ENCODE measurements around the gene ARHGAP10.
"Not testable (repeated sequence)": the region's sequence is repeated elsewhere in the genome, so short reads cannot be mapped to it uniquely, and the experiment has no call there.

Gene ARHGAP10

DNA sequence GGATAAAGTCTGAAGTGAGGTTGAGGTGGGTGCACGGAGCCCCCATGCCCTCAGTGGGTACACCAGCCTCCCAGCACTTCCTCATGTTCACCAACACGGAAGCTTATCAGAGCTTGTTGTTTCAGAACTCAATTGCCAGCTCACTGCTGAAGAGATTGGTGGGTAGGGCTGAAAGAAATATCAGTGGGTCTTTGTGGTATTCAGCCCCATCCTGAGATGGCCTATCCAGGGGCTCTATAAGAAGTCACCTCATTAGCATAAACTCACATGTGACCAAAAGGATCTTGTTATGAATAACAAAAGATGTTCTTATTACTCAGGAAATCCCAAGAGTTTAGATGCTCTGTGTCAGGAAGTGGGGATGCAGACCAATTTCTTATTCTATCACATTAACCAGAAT lies 177.3 kb downstream of the ARHGAP10 start:
- Histone ChIP-seq H3K27me3 (no peaks in the 10 kb centered on the region), H3K4me3 (no peak overlapping the region), H4K20me1 (no peaks in the 10 kb centered on the region), H3K27ac (no peak overlapping the region), H3K4me2 (no peak overlapping the region), H3K9me3 (no peaks in the 10 kb centered on the region; the same call in 1 of the 2 replicates), H3K9ac (no peak overlapping the region), H3K36me3 (peaks cover 10% of the 10 kb centered on the region; the same call in 1 of the 2 replicates), H3K4me1 (no peaks in the 10 kb centered on the region)
- TF ChIP-seq Cebpa-rat (IDR thresholded peaks at IDR 0.05) = no peak

DNA sequence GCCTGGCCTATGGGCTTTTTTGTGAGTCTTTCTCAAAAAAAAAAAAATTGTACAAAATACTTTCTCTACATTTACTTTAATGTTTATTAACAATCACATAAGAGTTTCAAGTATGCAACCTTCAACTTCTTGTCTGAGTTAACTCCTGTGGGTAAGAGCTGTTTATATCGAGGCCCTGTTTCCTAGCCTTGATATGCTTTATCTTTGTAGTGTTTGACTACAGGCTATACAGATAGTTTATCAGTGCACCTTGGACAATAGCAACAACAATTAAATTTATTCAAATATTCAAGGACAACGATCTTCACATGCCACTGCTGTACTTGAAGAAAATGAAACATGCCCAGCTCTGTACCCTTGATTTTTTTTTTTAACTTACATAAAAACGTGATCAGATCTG lies 178.4 kb downstream of the ARHGAP10 start:
- Histone ChIP-seq H3K27ac (no peak overlapping the region), H3K4me3 (no peak overlapping the region), H3K27me3 (no peaks in the 10 kb centered on the region), H3K4me1 (no peaks in the 10 kb centered on the region), H3K36me3 (peaks cover 11% of the 10 kb centered on the region; the same call in 1 of the 2 replicates), H4K20me1 (no peaks in the 10 kb centered on the region), H3K9me3 (no peaks in the 10 kb centered on the region), H3K4me2 (no peak overlapping the region), H3K9ac (no peak overlapping the region)
- TF ChIP-seq Cebpa-rat (IDR thresholded peaks at IDR 0.05) = no peak

DNA sequence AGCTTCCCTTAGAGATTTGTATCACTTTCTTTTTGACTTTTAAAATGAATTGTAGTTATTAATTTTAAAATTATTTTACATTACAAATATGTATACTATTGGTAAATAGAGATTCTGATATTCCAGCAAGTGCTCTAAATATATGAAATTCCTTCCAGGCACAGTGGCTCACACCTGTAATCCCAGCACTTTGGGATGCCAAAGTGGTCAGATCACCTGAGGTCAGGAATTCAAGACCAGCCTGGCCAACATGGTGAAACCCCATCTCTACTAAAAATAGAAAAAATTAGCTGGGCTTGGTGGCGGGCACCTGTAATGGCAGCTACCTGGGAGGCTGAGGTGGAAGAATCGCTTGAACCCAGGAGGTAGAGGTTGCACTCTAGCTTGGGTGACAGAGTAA lies 180.2 kb downstream of the ARHGAP10 start:
- H3K4me2 ChIP-seq, H4K20me1 ChIP-seq, H3K4me1 ChIP-seq, H3K27ac ChIP-seq, H3K9me3 ChIP-seq, H3K9ac ChIP-seq, H3K27me3 ChIP-seq, H3K4me3 ChIP-seq: not testable (repeated sequence)
- H3K36me3 ChIP-seq = peaks cover 11% of the 10 kb centered on the region; the same call in 1 of the 2 replicates

DNA sequence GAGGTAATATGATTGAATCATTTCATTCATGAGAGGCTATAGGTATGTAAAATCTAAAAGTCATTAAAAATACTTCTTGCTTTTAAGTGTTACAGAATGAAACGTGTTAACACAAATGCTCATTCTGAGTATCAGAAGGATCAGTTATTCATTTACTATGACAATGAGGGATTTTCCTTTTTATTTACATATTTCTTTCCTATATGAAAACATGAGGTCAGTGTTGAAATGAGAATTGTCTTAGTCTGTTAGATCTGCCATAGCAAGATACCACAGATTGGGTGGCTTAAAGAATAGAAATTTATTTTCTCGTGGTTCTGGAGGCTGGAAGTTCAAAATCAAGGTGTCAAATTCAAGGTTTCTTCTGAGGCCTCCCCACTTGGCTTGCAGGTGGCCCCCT lies 181.2 kb downstream of the ARHGAP10 start:
- H3K27ac ChIP-seq = no peak overlapping the region
- TF ChIP-seq Cebpa-rat (IDR thresholded peaks at IDR 0.05) = no peak

DNA sequence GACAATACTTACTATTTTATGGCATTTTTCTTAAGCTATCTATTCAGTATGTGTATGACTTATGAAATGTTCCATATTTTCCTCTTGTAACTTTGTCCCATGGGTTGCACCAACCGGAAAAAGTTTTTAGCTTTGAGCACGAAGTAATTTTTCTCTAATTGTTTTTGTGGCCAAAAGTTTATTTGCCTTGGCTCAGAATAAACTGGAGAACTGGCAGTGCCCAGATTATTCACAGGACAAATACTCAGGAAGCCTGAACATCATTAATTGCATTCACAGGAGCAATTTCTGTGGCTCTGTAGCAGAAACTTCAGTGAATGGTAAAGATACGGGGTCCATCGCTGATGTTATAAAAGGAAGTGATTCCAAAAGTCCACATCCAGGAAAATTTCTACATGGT lies 184.5 kb downstream of the ARHGAP10 start:
- Histone ChIP-seq H3K9ac (no peak overlapping the region), H3K36me3 (peaks cover 11% of the 10 kb centered on the region; the same call in 1 of the 2 replicates), H3K4me1 (no peaks in the 10 kb centered on the region), H3K9me3 (no peaks in the 10 kb centered on the region), H3K4me2 (no peak overlapping the region), H3K27me3 (no peaks in the 10 kb centered on the region), H3K27ac (no peak overlapping the region), H4K20me1 (no peaks in the 10 kb centered on the region), H3K4me3 (no peak overlapping the region)
- TF ChIP-seq Cebpa-rat (IDR thresholded peaks at IDR 0.05) = no peak

More for the DNA sequence above, 181.2 kb downstream of the ARHGAP10 start:
- H3K4me1 ChIP-seq = no peaks in the 10 kb centered on the region
- H3K4me2 ChIP-seq = no peak overlapping the region
- H3K9ac ChIP-seq = no peak overlapping the region
- H3K9me3 ChIP-seq = no peaks in the 10 kb centered on the region
- H3K27me3 ChIP-seq = no peaks in the 10 kb centered on the region
- no peak overlapping the region for H3K4me3 ChIP-seq
- H4K20me1 ChIP-seq = no peaks in the 10 kb centered on the region
- H3K36me3 ChIP-seq = peaks cover 11% of the 10 kb centered on the region; the same call in 1 of the 2 replicates

DNA sequence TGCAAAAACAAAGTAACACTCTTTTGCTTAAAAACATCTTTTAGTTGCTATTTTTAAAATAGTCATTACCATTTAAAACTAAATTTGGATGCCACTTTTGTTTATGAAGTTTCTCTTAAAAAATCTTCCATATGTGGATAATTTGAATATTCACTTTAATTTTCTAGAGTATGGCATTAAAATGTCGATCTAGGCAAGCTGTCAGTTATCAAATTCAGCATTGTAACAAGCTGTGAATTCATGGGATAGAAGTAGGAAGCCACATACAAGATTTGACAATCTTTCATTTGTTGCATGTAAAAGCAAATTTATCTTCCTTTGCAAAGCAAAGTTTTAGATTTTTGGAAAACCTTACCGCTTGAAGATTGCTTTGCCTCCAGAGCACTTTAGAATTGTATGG lies 191.5 kb downstream of the ARHGAP10 start:
- no peak for TF ChIP-seq Cebpa-rat (IDR thresholded peaks at IDR 0.05)
- Histone ChIP-seq H4K20me1 (no peaks in the 10 kb centered on the region), H3K9ac (no peak overlapping the region), H3K4me1 (no peaks in the 10 kb centered on the region), H3K4me2 (no peak overlapping the region), H3K27ac (no peak overlapping the region), H3K9me3 (no peaks in the 10 kb centered on the region), H3K27me3 (no peaks in the 10 kb centered on the region), H3K36me3 (peaks cover 3% of the 10 kb centered on the region; the same call in 1 of the 2 replicates), H3K4me3 (no peak overlapping the region)

DNA sequence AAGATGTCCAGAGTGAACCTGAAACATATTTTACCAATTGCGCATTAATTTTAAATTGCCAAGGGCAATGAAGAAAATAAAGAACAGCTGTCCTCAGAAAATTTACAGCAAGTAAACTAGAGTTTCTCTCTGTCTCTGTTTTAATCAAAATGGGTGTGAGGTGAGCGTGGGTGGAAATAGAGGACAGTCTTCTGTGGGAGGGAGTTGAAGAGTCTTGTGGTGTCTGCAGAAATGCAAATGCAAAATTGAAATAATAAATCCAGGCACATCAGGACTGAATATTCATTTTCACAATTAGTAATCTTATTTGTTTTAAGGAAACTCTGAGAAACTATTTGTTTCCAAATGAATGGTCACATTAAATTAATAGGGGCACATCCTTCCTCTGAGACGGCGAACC lies 192.0 kb downstream of the ARHGAP10 start:
- peaks cover 3% of the 10 kb centered on the region; the same call in 1 of the 2 replicates for H3K36me3 ChIP-seq
- TF ChIP-seq Cebpa-rat (IDR thresholded peaks at IDR 0.05) = no peak
- no peak overlapping the region for H3K4me2 ChIP-seq
- H4K20me1 ChIP-seq = no peaks in the 10 kb centered on the region
- H3K9me3 ChIP-seq = no peaks in the 10 kb centered on the region
- H3K27ac ChIP-seq = no peak overlapping the region
- H3K4me3 ChIP-seq = no peak overlapping the region
- no peaks in the 10 kb centered on the region for H3K4me1 ChIP-seq
- H3K9ac ChIP-seq = no peak overlapping the region
- H3K27me3 ChIP-seq = no peaks in the 10 kb centered on the region

DNA sequence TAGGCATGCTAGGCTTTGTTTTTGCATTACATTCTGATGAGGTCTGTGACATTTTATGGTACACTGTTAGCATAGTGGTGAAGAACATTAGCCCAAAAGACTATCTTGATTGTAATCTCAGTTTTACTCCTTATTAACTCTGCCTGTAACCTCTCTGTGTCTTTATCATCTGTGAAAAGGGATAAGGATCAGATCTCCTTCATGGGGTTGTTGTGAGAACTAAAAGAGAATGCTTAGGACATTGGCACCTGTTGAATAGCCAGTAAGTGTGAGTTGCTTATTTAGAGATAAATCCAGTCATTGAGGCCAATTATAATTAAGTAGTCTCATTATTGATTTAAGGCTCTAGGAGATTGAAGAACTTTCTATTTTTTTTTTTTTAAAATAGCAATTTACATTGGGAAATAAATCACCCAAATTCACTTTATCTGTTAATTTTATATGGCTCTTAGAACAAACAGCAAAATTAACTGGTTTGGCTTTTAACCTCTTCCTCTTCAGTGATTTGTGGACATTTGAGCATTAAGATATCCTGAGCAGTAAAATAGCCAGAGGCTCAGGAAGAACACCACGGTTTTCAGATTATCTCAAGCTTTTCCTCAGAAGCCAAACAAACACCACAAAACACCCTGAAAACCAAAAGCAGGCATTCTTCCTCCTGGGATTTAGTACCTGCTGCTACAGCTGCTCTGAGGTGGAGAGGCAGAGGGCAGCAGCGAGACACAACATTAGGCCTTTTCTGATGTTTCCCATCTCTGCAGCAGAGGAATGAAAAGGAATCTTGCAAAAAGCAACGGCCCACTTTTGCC lies 192.9 kb downstream of the ARHGAP10 start:
- no peak for TF ChIP-seq Cebpa-rat (IDR thresholded peaks at IDR 0.05)
- peaks cover 3% of the 10 kb centered on the region; the same call in 1 of the 2 replicates for H3K36me3 ChIP-seq

DNA sequence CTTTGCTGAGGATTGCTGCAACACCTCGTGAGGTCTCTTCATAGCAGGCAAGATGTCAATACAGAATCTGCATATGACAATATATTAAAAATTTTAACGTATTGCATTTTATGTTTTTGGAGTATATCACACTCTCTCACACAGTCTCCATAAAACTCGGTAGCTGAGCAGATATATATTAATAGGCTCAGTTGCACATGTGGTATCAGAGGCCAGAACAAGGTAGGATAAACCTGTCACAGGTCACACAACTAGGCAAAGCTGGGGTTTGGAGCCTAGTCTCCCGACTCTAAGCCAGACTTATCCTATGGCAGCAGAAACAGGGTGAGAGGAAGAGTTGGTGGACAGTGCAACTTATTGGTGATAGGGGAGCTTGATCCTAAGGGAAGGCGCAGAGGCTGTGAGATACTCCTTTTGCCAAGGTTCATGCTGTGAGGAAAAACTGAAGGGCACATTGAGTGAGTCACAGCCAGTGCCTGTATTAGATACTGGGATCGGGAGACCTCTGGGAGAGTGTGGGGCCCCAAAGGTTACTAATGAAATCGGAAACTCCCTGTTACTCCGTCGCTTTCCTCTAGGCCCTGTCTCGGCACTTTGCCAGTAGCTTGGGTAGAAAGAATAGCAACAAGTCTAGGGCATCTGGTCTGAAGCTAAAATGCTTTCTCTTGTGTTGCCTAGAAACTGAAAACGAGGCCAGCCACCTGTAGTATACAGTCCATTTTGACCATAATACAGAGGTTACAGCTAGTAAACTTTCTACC lies 195.7 kb downstream of the ARHGAP10 start:
- Histone ChIP-seq H3K27ac (no peak overlapping the region), H3K4me2 (no peak overlapping the region), H3K9ac (no peak overlapping the region), H3K4me1 (no peaks in the 10 kb centered on the region), H4K20me1 (no peaks in the 10 kb centered on the region), H3K4me3 (no peak overlapping the region), H3K27me3 (no peaks in the 10 kb centered on the region), H3K9me3 (no peaks in the 10 kb centered on the region), H3K36me3 (no peaks in the 10 kb centered on the region)
- TF ChIP-seq Cebpa-rat (IDR thresholded peaks at IDR 0.05) = no peak

More for the DNA sequence above, 192.9 kb downstream of the ARHGAP10 start:
- no peaks in the 10 kb centered on the region for H4K20me1 ChIP-seq
- H3K27me3 ChIP-seq = no peaks in the 10 kb centered on the region
- H3K9ac ChIP-seq = no peak overlapping the region
- H3K4me1 ChIP-seq = no peaks in the 10 kb centered on the region
- H3K4me2 ChIP-seq = no peak overlapping the region
- H3K4me3 ChIP-seq = no peak overlapping the region
- H3K27ac ChIP-seq = no peak overlapping the region
- no peaks in the 10 kb centered on the region for H3K9me3 ChIP-seq

DNA sequence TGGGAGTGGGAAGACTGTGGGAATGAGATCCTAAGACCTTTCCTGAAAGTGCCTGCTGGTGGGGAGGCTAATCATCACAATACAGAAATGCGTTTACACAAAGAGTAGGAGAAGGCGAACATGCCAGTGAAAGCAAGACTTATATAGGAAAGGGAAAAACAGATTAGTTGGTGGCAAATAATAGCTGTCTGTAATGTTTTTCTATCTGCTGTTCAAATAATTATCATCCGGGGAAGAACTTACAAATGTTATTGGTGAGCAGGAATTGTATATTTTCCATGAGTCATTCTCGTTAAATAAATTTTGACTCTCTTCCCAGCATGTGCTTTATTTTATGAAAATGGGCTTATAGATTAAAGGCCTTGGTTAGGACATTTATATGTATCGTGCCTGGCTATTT lies 196.5 kb downstream of the ARHGAP10 start:
- no peak overlapping the region for H3K4me2 ChIP-seq
- H3K4me3 ChIP-seq = no peak overlapping the region
- TF ChIP-seq Cebpa-rat (IDR thresholded peaks at IDR 0.05) = no peak
- H3K27me3 ChIP-seq = no peaks in the 10 kb centered on the region
- no peak overlapping the region for H3K9ac ChIP-seq
- no peaks in the 10 kb centered on the region for H4K20me1 ChIP-seq
- H3K9me3 ChIP-seq = no peaks in the 10 kb centered on the region
- 0 out of 2 replicates have a peak, but pooled peaks cover 4% of the 10 kb centered on the region for H3K36me3 ChIP-seq
- H3K4me1 ChIP-seq = no peaks in the 10 kb centered on the region
- no peak overlapping the region for H3K27ac ChIP-seq
